RKO (cell line): Measurements from ENCODE around the gene ZNF674.
"Not testable (repeated sequence)": the region's sequence is repeated elsewhere in the genome, so short reads cannot be mapped to it uniquely, and the experiment has no call there.

Source experiments
- DNase-seq: peaks from one replicate; pipeline ENCODE4 v3.0.0-alpha.2; 2016; ENCODE audit warnings: low spot score

Gene ZNF674

DNA sequence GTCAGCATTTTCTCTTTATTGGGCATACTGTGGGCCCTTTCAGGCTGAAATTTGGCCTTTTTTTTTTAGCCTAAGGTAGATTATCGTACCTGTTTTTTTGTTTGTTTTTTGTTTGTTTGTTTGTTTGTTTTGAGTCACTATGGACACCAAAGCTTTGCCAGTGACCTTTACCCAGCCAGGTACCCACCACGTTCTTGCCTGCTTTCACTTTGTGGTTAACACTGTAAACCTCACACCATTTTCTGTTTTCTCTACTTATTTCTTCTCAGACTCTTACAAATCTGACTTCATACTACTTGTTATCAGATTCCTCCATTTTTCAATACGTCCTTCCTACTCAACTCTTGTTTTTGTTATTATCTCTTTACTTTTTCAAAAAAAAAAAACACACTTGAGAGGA, 81.5 kb downstream of the ZNF674 start:
- no peak for DNase-seq

DNA sequence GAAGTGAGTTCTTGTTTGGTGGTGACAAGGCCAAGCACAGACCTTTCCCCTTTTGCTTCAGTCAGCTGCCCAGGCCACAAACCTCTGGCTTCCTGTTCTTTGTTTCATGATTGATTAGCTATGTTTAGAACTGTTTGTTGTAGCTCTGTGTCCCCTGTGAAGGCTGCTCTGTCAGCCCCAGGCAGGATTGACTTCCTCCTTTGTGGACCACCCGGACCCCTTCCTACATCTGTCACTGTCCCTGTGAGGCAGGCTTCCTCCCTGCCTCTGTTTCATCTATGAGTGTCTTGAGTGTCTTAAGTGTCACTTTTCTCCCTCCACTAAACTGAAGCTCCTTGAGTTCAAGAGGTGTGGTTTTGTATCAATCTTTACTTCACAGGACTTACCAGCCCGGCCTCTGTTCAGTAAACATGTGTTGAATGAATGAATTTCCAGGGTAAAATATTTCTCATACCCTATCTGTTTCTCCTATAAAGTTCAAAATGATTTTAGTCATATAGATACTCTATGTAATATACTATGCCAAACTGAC, 83.5 kb downstream of the ZNF674 start:
- no peak for DNase-seq

DNA sequence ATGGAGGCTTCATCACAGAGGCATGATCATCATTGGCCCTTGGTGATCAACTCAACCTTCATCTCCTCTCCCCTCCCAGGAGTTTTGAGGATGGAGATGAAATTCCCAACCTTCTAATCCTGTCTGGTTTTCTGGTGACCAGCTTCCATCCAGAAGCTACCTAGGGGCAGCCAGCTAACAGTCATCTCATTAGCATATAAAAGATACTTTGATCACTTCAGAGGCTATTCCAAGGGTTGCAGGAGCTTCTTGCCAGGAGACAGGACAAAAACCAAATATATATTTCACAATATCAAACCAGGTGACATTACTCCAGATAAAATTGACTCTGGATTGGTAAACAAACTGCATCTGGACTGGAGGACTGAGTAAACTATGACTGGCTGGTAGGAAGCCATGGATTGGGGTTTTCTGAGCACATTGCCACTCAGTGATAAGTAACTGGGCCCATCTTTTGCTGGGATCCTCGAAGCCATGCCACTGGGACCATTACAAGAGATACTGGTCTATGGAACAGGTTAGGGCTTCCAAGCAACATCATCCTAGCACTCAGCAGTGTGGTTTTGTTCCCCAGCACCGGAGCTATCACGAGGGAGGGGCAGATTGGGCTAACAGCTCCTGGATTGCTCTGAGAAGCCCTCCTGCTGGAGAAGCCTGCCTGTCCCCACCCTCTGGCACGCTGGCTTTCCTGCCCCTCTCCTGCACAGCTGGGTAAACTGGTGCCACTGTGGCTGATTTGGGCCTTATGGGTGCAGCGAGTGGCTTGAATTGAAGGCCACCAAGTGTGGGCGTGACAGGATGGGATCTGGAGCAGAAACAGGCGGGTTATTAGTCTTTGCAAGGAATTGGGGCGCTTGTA, 84.2 kb downstream of the ZNF674 start:
- not testable (repeated sequence) for DNase-seq

DNA sequence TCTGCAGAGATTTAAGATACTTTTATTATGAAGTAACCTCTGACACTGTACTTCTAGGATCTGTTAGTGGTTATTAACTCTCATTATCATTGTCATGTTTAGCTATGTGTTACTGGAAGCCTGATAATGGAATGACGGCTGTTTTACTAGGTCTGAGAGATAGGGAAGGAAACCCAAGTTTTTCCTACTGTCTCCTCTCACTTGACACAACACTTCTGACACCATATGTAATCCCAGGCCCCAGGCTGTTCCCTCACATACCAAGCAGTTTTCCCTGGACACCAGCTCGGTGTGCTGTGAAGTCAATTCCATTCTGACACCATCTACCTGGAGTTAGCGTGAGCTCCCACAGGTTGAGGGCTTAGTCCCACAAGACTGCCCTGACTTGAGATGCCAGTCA, 85.6 kb downstream of the ZNF674 start:
- no peak for DNase-seq

DNA sequence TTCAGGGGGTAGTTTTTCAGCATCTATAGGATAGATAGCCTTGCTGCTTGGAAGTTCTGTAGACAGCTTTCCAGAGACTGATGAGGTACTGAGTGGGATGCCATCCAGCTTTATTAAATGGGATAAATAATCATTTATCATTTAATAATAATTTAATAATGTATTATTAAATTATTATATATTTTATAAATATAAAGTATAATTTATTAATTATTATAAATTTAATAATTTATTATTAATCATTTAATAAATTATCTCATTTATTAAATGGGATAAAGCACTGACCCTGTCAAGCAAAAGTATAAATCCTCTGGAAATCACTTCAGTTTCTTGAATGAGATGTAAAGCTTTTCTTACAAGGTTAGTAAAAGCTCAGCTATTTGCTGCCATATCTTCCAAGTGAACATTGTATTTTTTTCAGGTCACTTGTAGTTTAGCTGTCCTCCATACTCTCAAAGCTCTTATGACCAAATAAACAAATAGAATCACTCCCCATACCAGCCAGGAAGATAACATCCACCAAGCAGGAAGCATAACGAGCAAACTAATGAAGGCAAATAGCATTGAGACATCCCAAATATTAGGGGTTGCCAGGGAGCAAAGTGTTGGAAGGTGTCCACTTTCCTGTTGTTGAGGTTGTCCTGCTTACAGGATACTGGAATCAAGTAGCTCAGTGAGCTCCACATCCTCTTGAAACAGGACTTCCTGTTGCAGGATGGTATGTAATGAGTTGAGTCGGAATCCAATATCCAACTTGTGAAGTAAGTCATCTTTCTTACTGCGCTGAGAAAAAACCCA, 88.9 kb downstream of the ZNF674 start:
- DNase-seq: peak; percentile 2
